Stimulated activated CD8-positive, alpha-beta memory T cell treated with anti-CD3 and anti-CD28 coated beads, Interleukin-15, amount 100 ng/mL, for 4 hours (primary cell): ENCODE results near the gene COL20A1.

Experiments used
- DNase-seq, 2 donors: peaks; one replicate each; pipeline ENCODE4 v3.0.0-alpha.2; 2020; ENCODE audit warnings: low read depth in 2 of 2

Gene COL20A1

DNA sequence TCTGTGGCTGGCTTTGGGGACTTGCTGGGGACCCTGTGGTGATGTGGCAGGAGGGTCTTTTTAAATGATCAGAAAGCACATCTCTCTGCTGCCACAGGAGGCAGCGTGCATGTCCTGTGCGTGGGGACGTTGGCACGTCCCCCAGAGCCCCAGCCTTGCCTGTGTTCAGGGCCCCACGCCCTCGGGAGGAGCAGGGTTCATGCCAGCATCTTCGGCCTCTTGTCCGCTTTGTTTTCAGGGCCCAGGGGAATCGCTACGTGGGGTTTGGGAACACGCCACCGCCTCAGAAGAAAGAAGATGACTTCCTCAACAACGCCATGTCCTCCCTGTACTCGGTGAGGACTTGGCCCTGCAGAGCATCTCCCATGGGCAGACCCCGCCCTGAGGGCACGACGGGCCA, 14.3 kb upstream of the COL20A1 start:
- no peak for DNase-seq

DNA sequence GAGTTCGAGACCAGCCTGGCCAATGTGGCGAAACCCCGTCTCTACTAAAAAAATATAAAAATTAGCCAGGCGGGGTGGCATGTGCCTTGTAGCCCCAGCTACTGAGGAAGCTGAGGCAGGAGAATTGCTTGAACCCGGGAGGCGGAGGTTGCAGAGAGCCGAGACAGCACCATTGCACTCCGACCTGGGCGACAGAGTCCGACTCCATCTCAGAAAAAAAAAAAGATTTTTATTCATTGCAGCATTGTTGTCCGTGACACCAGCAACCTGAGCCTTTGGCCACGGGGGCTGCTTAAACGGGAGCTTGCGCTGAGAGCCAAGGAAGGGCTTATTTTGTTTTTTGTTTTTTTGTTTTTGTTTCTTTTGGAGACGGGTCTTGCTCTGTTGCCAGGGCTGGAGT, 13.1 kb upstream of the COL20A1 start:
- no peak for DNase-seq

DNA sequence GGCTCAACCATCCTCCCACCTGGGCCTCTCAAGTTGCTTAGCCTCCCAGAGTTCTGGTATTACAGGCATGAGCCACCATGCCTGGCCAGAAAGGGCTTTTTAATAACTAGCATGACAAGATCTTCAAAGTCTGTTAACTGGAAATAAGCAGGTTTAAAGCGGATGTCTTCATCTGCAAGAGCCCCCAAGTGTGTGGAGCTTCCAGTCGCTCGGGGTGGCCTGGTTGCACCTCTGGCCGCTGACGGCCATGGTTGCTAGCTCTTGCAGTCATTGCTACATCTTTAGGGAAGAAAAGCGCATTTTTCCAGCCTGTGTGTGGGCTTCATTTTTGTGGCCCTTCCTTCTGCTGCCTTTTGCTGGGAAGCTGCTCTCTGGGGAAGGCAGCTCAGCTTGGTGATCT, 12.6 kb upstream of the COL20A1 start:
- no peak for DNase-seq

DNA sequence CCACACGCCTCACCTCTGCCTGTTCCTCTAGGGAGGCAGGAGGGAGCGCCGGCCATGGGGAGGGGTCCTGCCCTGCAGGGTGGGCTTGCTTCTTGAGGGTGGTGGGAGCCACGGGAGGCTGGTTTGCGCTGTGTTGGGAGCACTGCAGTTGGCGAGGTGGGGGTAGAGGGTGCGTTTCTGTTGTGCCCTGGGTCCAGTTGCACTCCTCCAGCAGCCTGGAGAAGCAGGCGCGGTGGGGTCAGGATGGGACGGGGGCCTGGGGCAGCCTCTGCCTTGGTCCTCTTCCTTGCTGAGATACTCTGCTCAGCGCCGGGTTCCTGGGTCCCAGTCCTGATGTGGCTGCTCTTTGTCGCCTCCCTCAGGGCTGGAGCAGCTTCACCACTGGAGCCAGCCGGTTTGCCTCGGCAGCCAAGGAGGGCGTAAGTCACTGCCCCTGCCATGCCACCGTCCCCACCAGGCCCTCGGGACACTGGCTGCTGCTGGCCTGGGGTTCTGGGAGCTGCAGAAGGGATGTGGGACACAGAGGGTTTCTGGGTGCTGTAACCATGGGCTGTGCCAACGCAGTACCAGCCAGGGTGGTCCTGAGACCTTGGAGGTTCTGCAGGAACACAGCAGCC, 11.9 kb upstream of the COL20A1 start:
- no peak for DNase-seq

DNA sequence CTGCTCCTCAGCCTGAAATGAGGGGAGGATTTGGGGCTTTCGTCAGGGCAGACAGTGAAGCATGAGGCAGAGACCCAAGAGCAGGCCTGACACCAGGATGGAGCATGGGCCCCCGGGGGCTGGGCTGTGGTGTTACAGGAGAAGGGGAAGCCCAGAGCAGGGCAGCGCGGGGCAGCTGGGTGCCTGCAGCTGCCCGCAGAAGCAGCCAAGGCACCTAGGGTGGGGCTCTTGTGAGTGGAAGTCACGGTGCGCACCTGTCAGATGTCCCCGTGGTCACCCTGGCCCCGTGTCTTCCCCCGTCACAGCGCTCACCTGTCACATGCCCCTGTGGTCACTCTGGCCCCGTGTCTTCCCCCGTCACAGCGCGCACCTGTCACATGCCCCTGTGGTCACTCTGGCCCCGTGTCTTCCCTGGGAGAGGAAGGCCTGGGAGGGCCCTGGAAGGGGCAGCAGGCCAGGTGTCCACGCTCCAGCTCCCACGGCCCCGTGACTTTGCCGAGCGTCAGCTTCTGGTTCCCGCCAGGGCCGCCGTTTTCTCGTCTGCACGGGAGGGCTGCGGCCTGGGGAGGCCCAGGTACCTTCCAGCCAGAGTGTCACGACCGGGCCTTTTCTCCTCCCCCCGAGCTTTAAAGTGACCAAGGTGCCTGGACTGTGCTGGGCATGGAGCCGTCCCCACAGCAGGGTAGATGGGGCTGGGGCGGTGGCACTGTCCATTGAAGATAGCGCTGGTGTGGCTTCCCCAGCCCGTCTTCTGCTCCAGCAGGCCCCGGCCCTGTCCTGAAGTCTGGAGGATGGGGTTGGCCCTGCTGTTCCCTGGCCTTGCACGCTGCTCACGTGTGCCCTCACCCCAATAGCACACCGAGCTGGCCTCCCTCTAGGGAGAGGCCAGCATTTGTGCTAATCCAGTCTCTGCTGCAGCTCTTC, 11.0 kb upstream of the COL20A1 start:
- DNase-seq: no peak

DNA sequence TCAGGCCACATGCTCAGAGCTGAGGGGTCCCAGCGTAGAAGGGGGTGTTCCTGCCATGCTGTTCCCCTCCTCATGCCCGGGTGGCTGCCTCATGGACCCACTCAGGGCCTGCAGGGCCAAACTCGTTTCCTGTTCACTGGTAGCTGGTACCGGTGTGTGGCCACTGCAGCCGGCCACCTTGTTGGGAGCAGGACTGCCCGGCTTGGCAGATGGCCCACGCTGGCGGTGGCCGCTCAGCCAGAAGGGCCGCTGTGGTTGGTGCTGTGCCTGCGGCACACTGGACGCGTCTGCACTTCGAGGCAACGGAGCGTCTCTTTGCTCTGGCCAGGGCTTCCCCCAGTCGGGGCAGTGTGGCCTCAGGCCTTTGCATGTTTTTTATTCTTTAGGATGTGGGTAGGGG, 10.0 kb upstream of the COL20A1 start:
- DNase-seq: no peak

DNA sequence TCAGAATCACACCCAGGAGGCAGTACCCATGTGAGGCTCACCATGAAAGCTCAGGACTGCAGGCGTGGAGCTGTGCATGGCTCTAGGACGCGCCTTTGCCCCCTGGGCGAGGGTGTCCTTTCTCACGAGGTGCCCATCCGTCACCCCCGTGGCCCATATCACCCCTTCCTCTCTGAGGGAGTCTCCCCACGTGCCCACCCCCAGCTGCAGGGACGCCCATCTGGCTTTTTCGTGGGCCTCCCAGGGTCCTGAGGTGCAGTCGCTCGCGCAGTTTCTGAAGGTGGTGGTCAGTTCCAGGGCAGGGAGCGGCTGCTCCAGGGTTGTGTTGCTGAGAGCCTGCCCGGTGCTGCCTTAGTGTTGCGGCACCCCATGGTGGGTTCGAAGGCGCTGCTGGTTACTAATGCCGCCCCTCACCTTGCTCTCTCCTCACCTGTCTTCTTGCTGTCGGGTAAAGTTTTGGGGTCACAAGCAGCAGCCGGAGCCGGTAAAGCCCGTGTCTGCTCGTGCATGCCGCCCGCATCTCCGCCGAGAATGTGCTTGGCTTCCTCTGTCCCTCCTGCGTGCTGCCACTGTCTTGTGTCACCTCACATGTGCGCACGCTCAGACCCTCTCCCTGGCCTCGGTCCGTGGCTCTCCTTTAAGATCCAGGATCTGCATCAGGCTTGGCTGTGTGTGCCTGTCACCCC, 9.4 kb upstream of the COL20A1 start:
- no peak for DNase-seq

DNA sequence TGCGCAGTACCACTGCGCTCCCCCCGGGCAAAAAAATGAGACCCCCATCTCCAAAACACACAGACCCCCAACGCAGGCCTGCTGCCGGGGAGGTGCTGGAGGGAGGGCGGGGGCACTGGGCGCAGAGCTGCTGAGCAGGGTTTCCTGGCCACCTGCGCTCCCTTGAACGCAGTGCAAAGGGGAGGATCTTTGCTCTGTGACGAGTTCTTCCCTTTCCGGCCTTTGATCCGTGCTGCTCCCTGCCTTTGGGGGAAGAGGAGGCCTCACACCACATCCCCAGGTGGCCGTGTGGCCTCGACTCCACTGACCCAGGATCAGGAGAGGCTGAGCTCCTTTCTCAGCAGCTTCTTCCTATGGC, 8.9 kb upstream of the COL20A1 start:
- no peak for DNase-seq

DNA sequence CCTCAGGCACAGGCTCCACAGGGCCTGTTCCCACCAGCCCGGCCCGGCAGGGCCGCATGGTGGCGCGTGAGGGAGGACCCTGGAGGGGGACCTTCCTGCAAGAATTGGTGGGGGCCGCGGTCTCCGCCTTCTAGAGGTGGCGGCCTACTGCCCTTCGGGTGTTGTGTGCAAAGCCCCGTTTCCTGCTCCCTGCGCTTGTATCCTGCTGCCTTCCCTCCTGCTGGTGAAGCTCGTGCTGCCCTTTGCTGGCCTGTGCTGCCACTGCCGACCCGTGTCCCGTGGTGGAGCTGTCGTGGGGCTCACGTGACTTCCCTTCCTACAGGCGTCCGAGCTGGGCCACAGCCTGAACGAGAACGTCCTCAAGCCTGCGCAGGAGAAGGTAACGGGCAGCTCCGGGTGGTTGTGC, 8.4 kb upstream of the COL20A1 start:
- DNase-seq: no peak

DNA sequence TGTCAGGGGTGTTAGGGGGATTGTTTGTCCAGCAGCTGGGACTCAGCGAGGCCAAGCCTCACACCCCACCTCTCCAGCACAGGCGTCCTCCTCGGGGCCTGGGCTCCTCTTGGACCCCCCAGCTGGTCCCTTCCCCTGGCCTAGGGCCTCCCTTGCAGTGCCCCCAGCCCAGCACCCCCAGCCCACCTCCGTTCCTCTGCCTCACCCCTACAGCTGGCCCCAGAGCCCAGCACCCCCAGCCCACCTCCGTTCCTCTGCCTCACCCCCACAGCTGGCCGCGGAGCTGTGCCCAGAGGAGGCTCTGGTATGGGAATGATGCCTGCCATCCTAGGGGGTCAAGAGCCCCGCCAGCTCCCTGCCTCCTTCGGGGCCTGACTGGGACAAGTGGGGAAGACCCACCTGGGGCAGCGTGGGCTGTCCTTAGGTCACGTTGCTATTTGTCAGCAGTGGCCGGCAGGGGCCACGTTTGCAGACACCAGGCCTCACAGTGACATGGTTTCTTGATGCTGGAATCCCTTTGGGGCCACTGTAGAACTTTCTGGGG, 7.9 kb upstream of the COL20A1 start:
- DNase-seq: no peak

DNA sequence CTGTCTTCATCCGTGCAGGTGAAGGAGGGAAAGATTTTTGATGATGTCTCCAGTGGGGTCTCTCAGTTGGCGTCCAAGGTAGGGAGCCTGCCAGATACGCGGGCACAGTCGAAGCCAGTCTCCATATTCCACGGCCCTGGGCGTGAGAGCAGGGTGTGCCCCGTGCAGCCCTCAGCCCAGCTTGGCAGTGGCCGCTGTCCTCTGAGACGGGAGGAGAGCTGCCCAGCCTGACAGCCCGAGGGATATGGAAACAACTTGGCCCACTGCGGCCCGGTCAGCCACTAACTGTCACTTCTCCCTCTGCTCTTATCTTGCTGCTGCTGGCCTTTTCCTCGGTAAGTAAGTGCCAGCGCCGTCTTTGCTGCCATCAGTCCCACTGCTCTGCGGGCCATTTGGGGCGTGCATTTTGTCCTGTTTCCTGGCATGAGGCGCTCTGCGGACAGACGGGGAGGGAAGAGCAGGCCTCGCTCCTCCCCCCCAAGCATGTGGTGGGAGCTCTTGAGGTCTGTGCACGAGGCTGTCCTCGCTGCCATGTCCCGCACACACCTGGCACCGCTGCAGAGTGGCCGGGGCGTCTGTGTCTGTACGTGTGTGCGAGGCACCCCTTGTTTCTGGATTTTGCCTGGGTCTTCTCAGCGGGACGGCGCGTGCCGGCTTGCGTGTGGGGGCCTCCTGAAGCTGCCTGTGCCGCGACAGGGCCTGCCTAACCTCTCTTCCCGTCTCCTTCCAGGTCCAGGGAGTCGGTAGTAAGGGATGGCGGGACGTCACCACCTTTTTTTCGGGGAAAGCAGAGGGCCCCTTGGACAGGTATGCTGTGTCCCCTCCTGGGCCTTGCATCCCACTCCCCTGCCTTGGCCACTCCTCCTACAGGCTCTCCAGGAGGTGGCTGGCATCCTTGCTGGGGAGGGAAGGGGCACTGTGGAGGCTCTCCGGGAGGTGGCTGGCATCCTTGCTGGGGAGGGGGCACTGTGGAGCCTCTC, 7.1 kb upstream of the COL20A1 start:
- no peak for DNase-seq

DNA sequence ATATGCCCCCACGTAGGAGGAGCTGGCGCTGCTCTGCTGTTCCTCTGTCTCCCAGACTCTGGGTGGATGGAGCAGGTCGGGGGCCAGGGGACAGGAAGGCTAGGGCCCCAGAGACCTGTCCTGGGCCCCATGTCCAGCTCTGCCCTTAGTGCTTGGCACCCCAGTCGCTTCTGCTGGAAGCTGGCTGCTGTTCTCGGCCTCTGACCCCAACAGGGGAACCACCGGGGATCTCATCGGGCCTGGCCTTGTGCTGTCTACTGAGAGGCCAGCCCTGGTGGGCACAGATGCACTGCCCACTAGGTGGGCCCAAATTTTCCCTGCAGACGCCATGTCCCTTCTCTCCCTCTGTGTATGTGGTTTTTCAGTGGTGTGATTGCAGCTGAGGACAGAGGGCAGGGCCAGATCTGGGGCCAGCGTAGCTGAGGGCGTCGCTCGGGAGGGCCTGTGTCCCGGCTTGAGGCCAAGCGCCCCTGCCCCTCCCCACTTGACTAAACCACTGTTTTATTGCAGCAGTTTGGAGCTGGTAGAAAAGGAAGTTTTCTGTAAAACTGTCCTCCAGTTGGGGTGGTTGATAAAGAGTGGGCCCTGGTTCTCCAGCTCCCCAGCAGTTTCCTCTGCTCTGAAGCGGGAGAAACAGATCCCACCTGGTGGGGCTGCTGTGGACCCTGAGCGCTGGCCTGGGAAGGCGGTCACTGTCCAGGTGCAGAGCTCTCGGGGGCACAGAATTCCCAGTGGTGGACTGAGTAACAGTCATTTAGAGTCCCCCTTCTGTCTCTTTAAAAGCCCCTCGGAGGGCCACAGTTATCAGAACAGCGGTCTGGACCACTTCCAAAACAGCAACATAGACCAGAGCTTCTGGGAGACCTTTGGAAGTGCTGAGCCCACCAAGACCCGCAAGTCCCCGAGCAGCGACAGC, 5.9 kb upstream of the COL20A1 start:
- no peak for DNase-seq

DNA sequence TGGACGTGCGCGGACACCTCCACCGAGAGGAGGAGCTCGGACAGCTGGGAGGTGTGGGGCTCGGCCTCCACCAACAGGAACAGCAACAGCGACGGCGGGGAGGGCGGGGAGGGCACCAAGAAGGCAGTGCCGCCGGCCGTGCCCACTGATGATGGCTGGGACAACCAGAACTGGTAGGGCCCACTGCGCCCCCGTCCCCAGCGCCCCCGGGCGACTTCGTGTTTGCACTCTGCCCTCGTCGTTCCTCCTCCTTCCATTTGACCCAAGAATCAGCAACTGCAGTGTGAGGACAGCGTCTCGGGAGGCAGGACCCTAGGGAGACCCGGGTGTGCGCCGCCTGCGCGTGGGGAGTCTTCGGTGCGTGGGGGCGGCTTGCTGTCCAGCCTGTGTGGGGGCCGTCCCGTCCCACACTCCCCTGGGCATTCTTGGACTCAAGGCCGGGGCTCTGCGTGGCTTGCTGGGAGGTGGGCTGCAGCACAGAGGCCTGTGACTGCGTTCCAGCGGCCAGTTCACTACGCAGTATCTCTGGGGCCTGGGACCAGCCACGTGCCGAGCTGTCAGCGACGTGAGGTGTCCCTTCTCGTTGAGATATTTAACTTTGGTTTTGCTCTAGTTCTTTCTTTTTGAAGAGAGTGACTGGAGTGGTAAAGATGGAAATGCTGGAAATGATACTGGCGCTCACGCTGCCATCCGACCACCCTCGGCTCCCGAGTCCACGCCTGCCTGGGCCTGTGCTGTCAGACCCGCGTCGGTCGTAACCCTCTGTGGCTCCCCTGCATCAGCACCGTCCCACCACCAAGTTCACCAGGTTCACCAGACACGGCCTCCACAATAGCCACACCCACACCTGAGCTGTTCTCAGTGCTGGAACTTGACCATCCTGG, 5.0 kb upstream of the COL20A1 start:
- DNase-seq: no peak

DNA sequence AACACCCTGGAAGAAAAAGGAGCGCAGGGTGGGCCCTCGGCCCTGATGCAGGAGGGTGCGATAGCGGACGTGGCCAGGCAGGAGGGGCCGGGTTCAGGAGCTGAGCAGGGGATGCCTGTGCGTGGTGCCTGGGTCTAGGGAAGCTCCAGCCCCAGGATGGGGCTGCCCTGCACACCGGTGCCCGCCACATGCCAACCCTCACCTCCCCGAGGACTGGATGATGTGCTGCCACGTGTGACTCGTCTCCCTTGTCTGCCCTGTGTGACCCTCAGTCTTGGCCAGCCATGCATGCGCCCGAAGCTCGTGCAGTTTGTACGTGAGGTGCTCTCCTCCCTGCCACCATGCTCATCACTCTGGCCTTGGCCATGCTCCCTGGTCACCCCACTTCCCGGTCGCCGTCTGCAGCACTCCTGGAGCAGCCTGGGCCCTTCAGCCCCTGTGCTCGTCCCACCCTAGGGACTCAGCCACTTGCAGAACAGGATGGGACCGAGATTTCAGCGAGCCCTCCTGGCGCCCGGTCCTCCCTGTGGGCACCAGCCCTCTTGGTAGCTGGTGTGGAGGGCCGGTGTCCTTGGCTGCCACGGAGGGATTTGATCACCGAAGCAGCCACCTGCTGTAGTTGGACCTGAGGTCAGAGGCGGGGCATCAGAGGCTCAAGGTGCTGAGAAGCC, 4.3 kb upstream of the COL20A1 start:
- DNase-seq: no peak

DNA sequence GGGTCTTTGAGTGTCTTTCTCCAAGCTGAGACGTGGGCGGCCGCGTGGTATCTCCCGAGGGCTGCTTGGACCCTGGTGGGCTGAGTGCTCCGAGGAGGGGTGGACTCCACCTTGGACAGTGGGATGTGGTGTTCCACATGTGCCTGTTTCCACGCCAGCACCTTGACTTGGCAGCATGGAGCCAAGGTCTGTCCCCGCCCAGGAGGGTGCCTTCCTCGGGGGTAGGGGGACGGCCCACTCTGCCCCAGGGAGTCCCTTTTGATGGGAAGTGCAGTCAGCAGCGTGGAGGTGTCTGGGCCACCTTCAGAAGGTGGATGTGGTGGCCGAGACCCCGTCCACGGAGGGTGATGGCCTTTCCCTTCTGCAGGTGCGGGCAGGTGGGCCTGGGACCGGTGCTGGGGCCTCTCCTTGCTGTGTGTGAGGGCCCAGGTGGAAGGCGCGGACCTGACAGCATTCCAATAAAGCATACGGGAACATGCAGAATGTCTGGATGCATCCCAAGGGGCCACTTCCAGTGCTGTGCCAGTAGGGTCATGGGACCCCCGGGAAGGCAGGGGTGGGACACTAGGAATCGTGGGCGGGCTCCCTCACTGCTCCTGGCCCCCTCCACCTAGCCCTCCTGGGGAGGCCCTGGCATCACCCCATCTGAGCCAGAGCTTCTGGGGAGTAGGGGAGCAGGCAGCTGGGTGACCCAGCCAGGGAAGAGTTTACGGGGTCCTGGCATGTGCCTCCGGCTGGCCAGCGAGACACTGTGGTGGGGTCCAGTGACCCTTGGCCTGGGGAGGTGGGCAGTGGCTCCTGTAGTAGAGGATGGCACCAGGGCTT, 3.5 kb upstream of the COL20A1 start:
- no peak for DNase-seq

DNA sequence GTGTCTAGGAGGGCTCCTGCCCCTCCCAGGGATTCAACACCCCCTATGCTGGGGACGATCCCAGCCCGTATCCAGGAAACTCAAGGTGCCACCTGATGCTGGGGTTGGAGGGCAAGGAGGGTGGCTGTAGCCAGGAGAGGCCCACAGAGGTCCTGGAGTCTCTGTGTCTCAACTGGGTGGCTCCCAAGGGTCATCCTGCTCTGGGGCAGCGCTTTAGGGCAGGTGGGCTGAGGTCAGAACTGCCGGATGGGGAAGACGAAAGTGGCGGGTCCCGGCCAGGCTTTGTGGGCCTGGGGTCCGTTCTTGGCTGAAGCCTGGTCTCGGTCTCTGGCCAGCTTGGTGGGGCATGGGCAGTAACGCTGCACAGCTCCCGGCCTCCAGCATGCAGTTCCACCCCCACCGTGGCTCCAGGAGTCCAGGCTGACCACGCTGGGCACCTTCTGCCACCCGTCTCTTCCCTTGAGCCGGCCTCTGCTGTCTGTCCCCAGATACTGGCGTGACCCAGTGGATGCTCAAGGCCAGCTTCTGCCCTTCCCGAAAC, 2.8 kb upstream of the COL20A1 start:
- DNase-seq: no peak

DNA sequence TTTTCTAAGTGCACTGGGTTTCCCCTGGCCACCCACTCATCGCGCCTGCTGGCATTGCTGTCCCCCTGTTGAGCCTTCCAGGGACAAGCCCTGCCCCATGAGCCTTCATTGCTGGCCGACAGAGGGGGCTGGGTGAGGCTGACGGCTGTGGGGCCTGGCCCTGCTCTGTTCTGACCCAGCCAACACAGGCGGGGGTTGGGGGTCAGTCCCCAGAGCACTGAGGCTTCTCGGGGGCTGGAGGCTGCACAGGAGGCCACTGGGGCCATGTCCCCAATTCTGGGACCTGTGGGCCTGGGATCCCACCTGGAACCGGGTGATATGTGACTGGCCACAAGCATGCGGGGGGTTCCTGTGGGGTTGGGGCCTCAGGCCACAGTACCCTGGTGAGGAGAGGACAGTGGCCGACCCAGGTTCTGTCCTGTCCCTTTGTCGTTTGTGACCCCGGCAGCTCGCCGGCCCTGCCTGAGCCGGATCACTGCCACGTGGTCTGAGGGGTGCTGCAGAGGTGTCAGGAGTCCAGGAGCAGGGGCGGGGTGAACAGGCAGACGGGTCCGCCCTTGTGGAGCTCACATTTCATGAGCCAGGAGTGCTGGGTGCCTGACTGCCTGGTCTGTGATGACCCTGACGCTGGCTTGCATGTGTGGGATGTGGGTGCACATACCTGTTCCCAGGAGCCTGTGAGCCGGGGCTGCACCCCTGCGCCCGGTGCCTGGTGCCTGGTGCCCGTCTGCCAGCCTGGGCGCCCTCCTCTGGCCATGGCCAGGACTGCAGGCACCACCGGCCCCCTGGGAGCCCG, 2.1 kb upstream of the COL20A1 start:
- peak; percentile 11 to 15 for DNase-seq
